AG09319 (cell line): ENCODE data around the gene PAX8.

Experiments used
- DNase-seq: peaks from one replicate; pipeline ENCODE4 v3.0.0-alpha.2; 2010; ENCODE audit warnings: low read depth; ENCODE audit errors: extremely low read depth
- CTCF ChIP-seq: IDR thresholded peaks from 2 replicates; pipeline ENCODE4 v1.5.1; 2011; ENCODE audit warnings: low read depth, mild to moderate bottlenecking, inconsistent platforms, low read length, moderate library complexity

Gene PAX8

GRCh38 chr2:113252047-113252590, 26.6 kb downstream of the PAX8 start:
- no peak for DNase-seq
- no peak for TF ChIP-seq CTCF

DNA sequence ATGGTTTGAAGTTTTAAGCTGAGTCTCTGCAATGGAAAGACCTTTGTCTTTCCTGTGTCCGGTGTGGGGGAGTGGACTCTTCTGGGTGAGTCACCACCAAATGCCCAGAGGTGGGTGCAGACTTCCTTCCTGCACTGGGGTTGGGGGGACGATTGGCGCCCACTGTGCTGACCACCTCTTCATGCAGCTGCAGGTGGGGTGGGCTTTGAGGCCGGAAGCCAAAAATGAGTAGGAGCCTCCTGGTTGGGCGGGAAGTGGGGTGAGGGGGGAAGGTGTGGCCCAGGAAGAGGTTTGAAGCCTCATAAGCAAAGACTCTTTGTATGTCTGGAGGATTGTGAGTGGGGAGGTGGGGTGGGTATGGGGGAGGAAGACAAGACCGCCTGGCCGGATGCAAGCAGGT, 27.6 kb downstream of the PAX8 start:
- no peak for DNase-seq
- no peak for TF ChIP-seq CTCF

DNA sequence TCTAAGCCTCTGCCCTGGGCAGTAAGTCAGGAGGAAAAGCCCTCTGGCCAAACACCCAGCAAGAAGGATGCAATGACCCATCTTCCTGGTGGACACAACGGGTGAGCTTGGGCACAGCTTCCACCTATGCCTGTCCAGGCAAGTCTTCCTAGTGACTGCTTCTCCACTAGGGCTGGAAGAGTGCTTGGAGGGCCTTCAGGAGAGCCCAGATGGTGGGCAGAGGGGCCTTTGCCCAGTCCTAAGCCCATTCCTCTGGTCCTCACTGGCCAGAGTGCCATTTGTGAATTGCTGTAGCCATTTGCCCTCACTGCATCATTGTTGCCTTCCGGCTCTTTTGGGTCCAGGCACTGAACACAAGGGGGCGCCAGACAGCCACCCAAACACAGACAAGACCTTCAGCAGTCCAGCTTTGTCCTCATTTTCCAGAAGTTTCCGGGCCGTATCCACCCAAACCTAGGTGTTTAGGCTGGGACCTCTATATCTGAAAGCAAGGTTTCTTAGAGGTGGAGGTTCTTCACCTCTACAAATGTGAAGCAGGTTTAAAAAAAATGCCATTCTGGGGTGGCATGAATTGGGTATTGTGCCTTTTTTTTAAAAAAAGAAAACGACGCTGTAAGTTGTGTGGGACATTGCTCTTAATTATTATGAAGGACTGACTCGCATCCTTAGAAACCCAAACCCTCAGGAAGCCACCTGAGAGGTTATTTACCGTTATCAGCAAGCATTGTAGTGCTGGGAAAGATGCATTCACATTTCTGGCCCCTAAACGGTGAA, 29.5 kb downstream of the PAX8 start:
- peak; percentile 45 for DNase-seq
- TF ChIP-seq CTCF, result peak; percentile 90

GRCh38 chr2:113246606-113247005, 32.1 kb downstream of the PAX8 start:
- TF ChIP-seq CTCF, result no peak
- no peak for DNase-seq

DNA sequence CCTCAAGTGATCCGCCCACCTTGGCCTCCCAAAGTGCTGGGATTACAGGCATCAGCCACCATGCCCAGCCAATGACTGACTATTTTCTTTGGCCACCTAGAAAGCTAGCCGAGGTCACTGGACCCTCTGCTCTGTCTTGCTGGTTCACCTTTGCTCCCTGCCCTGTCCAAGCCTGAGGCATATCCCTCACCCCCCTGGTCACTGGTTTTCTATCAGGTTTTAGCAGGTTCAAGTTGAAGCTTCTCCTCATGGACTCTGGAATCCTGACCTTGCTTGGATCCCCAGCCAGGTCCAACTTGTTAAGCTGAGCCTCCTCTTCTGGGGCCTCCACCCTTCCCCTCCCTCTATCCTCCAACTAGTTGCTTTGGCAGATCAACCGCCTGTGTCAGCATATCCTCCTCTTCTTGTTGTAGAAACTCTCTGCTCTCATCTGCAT, 33.4 kb downstream of the PAX8 start:
- TF ChIP-seq CTCF, result no peak
- no peak for DNase-seq

- TF ChIP-seq CTCF, result no peak
- no peak for DNase-seq
Observed at GRCh38 chr2:113242327-113242726, 36.4 kb downstream of the PAX8 start.
